Activated naive CD4-positive, alpha-beta T cell treated with anti-CD3 and anti-CD28 coated beads, Interleukin-2, amount 50 U/mL, for 16 hours (primary cell): ENCODE measurements around the gene TRABD2B.

Experiments
- DNase-seq: peaks from one replicate; pipeline ENCODE4 v3.0.0-alpha.2; 2020

The TRABD2B gene

GRCh38 chr1:47931395-47931794, 65.8 kb downstream of the TRABD2B start:
- no peak for DNase-seq

GRCh38 chr1:47930210-47930840, 66.9 kb downstream of the TRABD2B start:
- DNase-seq, result no peak

GRCh38 chr1:47927165-47927564, 70.0 kb downstream of the TRABD2B start:
- no peak for DNase-seq

GRCh38 chr1:47926461-47926999, 70.7 kb downstream of the TRABD2B start:
- DNase-seq, result no peak

GRCh38 chr1:47924270-47925048, 72.7 kb downstream of the TRABD2B start:
- DNase-seq, result no peak

- no peak for DNase-seq
Measured at GRCh38 chr1:47921935-47922415, 75.2 kb downstream of the TRABD2B start.

GRCh38 chr1:47919113-47919833, 77.9 kb downstream of the TRABD2B start:
- no peak for DNase-seq

- no peak for DNase-seq
Measured at GRCh38 chr1:47918257-47918867, 78.8 kb downstream of the TRABD2B start.

GRCh38 chr1:47917687-47918086, 79.5 kb downstream of the TRABD2B start:
- no peak for DNase-seq

GRCh38 chr1:47915677-47916353, 81.4 kb downstream of the TRABD2B start:
- no peak for DNase-seq

GRCh38 chr1:47914952-47915676, 82.1 kb downstream of the TRABD2B start:
- no peak for DNase-seq

GRCh38 chr1:47914218-47914938, 82.8 kb downstream of the TRABD2B start:
- no peak for DNase-seq

GRCh38 chr1:47913225-47913823, 83.9 kb downstream of the TRABD2B start:
- no peak for DNase-seq

- DNase-seq, result no peak
Measured at GRCh38 chr1:47912756-47913155, 84.4 kb downstream of the TRABD2B start.

GRCh38 chr1:47911892-47912291, 85.3 kb downstream of the TRABD2B start:
- DNase-seq, result no peak

- no peak for DNase-seq
Measured at GRCh38 chr1:47911424-47911823, 85.8 kb downstream of the TRABD2B start.

- DNase-seq, result no peak
Measured at GRCh38 chr1:47908258-47908657, 88.9 kb downstream of the TRABD2B start.

- no peak for DNase-seq
Measured at GRCh38 chr1:47907177-47907528, 90.0 kb downstream of the TRABD2B start.

- no peak for DNase-seq
Measured at GRCh38 chr1:47906527-47907176, 90.5 kb downstream of the TRABD2B start.

GRCh38 chr1:47906009-47906432, 91.2 kb downstream of the TRABD2B start:
- no peak for DNase-seq
